ENCODE results near the gene FOLR1.

Gene FOLR1

DNA sequence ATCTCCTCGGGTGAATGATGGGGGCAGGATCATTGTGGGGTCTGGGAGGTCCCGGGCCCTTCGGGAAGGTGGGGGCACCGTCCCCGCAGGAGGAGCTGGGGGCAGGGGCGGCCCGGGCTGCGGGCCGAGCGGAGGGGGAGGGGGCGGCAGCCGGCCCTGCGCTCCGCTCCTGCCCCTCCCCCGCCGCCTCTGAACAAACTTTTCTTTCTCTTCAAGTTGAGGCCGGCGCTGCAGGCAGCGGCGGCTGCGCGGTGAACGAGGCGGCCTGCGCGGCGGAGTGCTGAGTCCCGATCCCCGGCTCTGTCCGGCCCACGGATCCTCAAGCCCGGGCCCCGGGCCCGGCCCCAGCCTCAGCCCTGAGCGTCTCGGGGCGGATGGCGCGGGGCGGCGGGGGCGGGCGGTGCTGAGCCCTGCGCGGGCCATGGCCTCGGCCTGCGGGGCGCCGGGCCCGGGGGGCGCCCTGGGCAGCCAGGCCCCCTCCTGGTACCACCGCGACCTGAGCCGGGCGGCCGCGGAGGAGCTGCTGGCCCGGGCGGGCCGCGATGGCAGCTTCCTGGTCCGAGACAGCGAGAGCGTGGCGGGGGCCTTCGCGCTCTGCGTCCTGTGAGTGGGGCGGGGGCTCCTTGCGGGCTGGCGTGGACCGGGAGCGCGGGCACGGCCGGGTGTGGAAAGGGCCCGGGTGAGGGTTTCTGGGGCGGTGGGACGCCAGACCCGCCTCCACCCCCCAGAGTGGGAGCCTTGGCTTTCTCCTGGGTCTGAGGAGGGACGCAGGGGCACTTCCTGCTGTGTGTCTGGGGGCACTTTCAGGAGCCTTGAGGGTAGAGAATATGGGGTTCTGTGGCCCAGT lies 32.8 kb downstream of the FOLR1 start, which contains the start of gene INPPL1:
INPPL1 (plus strand) TSS at position 204 of the 847 bp plus-strand sequence; CDS start at position 422, 218 bp downstream.
- Histone ChIP-seq H3K4me1 (ENCODE audit: insufficient read depth, low read length, severe bottlenecking) (peaks cover 52% of the 10 kb centered on the region), H3K4me3 (ENCODE audit: low read depth, low read length, poor library complexity, severe bottlenecking) (peak within 1 kb of the TSS; percentile 90), H3K27ac (ENCODE audit: low read depth, low read length, poor library complexity, severe bottlenecking) (peak within 1 kb of the TSS; percentile 88), H3F3A (ENCODE audit: insufficient read depth, low read length) (no peaks in the 10 kb centered on the region), H3K9ac (ENCODE audit: low read length) (peak within 1 kb of the TSS; percentile 93), H3K9me2 (ENCODE audit: low read depth, low read length) (no peaks in the 10 kb centered on the region), H3K36me3 (ENCODE audit: insufficient read depth, low read length) (peaks cover 19% of the 10 kb centered on the region; the same call in 1 of the 2 replicates), H3K27me3 (ENCODE audit: insufficient read depth, low read length) (no peaks in the 10 kb centered on the region), H3K4me2 (ENCODE audit: low read length) (peak within 1 kb of the TSS; percentile 92), H2AFZ (ENCODE audit: low read length) (0 out of 2 replicates have a peak within 1 kb of the TSS, but pooled peaks have one; percentile 30), H3K79me2 (ENCODE audit: insufficient read depth, low read length) (no peaks in the 10 kb centered on the region), H4K20me1 (ENCODE audit: insufficient read depth, low read length) (no peaks in the 10 kb centered on the region), H3K9me3 (ENCODE audit: low read length) (no peaks in the 10 kb centered on the region)
- TF ChIP-seq, protein P1, sequence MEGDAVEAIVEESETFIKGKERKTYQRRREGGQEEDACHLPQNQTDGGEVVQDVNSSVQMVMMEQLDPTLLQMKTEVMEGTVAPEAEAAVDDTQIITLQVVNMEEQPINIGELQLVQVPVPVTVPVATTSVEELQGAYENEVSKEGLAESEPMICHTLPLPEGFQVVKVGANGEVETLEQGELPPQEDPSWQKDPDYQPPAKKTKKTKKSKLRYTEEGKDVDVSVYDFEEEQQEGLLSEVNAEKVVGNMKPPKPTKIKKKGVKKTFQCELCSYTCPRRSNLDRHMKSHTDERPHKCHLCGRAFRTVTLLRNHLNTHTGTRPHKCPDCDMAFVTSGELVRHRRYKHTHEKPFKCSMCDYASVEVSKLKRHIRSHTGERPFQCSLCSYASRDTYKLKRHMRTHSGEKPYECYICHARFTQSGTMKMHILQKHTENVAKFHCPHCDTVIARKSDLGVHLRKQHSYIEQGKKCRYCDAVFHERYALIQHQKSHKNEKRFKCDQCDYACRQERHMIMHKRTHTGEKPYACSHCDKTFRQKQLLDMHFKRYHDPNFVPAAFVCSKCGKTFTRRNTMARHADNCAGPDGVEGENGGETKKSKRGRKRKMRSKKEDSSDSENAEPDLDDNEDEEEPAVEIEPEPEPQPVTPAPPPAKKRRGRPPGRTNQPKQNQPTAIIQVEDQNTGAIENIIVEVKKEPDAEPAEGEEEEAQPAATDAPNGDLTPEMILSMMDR (IDR thresholded peaks at IDR 0.05; ENCODE audit: low read length), result no peak
- no peak for TF ChIP-seq EZH2 (IDR thresholded peaks at IDR 0.05; ENCODE audit: borderline replicate concordance, low read length)

DNA sequence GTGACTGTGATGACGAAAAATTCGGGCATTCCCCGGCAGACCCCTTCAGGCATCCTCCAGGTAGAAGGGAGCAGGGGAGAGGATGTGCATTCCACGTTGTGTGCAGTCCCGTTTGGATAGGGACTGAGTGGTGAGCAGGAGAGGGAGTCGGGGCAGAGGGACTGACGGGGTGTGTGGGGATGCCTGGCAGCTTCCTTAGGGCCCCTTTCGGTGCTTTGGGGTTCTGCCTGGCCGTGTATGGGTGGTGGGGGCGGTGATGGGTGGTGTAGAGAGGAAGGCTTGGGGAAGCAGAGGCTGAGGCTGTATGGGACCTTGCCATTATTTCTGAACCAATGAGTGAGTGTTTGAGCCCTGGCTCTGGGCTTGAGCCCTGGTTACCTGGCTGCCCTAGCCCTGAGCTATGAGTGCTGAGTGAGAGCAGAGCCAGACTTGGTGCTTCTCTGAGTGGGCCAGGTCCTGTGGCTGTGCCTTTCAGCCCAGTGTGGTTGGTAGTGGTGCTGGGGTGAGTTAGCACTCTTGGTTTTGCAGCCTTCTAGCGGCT lies 33.5 kb downstream of the FOLR1 start:
- TF ChIP-seq EZH2 (IDR thresholded peaks at IDR 0.05; ENCODE audit: borderline replicate concordance, low read length), result no peak
- TF ChIP-seq, protein P1 (IDR thresholded peaks at IDR 0.05; ENCODE audit: low read length), result no peak
- H2AFZ ChIP-seq (ENCODE audit: low read length), result no peak overlapping the region

DNA sequence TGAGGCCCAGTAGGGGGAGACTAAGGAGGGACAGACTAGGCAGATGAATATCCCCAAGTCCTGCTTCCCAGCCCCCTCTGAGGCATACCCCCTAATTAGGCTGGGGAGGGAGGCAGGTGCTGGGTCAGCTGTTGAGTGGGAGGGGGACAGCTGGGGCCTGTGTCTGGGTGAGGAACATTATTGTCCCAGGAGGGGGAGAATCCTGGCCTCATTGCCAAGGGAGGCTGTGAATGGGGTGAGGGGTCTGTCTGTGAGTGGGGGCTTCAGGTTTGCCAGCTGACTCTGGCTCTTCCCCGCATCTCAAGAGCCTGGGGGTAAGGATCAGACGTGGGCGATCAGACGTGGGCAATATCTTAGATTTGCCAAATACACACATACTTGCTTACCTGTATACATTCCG lies 34.8 kb downstream of the FOLR1 start:
- H2AFZ ChIP-seq (ENCODE audit: low read length), result no peak overlapping the region
- peak overlapping the region; percentile 88 for H3K27ac ChIP-seq (ENCODE audit: low read depth, low read length, poor library complexity, severe bottlenecking)
- no peaks in the 10 kb centered on the region for H3K9me2 ChIP-seq (ENCODE audit: low read depth, low read length)
- no peaks in the 10 kb centered on the region for H3K9me3 ChIP-seq (ENCODE audit: low read length)
- H3K9ac ChIP-seq (ENCODE audit: low read length), result no peak overlapping the region; the same call in 1 of the 2 replicates
- peaks cover 44% of the 10 kb centered on the region for H3K4me1 ChIP-seq (ENCODE audit: insufficient read depth, low read length, severe bottlenecking)
- H3F3A ChIP-seq (ENCODE audit: insufficient read depth, low read length), result no peaks in the 10 kb centered on the region
- TF ChIP-seq, protein P1 (IDR thresholded peaks at IDR 0.05; ENCODE audit: low read length), result no peak
- TF ChIP-seq EZH2 (IDR thresholded peaks at IDR 0.05; ENCODE audit: borderline replicate concordance, low read length), result no peak
- peaks cover 38% of the 10 kb centered on the region for H3K36me3 ChIP-seq (ENCODE audit: insufficient read depth, low read length)
- H4K20me1 ChIP-seq (ENCODE audit: insufficient read depth, low read length), result no peaks in the 10 kb centered on the region
- no peaks in the 10 kb centered on the region for H3K79me2 ChIP-seq (ENCODE audit: insufficient read depth, low read length)
- H3K27me3 ChIP-seq (ENCODE audit: insufficient read depth, low read length), result no peaks in the 10 kb centered on the region
- H3K4me2 ChIP-seq (ENCODE audit: low read length), result peak overlapping the region; percentile 92; the same call in 1 of the 2 replicates
- no peak overlapping the region for H3K4me3 ChIP-seq (ENCODE audit: low read depth, low read length, poor library complexity, severe bottlenecking)

More for the DNA sequence above, 33.5 kb downstream of the FOLR1 start:
- Histone ChIP-seq H3F3A (ENCODE audit: insufficient read depth, low read length) (no peaks in the 10 kb centered on the region), H3K9me2 (ENCODE audit: low read depth, low read length) (no peaks in the 10 kb centered on the region), H4K20me1 (ENCODE audit: insufficient read depth, low read length) (no peaks in the 10 kb centered on the region), H3K9ac (ENCODE audit: low read length) (peak overlapping the region; percentile 93), H3K79me2 (ENCODE audit: insufficient read depth, low read length) (no peaks in the 10 kb centered on the region), H3K9me3 (ENCODE audit: low read length) (no peaks in the 10 kb centered on the region), H3K27me3 (ENCODE audit: insufficient read depth, low read length) (no peaks in the 10 kb centered on the region), H3K4me2 (ENCODE audit: low read length) (peak overlapping the region; percentile 92), H3K4me1 (ENCODE audit: insufficient read depth, low read length, severe bottlenecking) (peaks cover 52% of the 10 kb centered on the region), H3K27ac (ENCODE audit: low read depth, low read length, poor library complexity, severe bottlenecking) (peak overlapping the region; percentile 88), H3K36me3 (ENCODE audit: insufficient read depth, low read length) (peaks cover 26% of the 10 kb centered on the region; the same call in 1 of the 2 replicates), H3K4me3 (ENCODE audit: low read depth, low read length, poor library complexity, severe bottlenecking) (peak overlapping the region; percentile 90)
